ENCODE results near the gene FNDC1. TPM values are rescaled to one million over a fixed set of nuclear protein-coding genes. Genes with fewer than 3 reads are reported as not detected.

Gene FNDC1
- total and polyA plus RNA-seq, 10 of the 15 experiments (the other 5 are each of a cell fraction or from before 2014, with no cell fraction given): not detected

GRCh38 chr6:159307246-159307790 is 138.1 kb downstream of the FNDC1 start:
- ChIA-PET CTCF (interaction anchor here (0.8 kb wide), 1 partner anchor 55 kb away, joined by 4 read pairs; no protein-coding TSS in a partner anchor), SMC1A (ENCODE audit: uncharacterized antibody, unreplicated experiment) (interaction anchor here (1.7 kb wide), 1 partner anchor 14 kb away, joined by 3 read pairs; no protein-coding TSS in a partner anchor), POLR2A (no interaction called here), RAD21 (ENCODE audit: unreplicated experiment) (no interaction called here)
- intact Hi-C loops (cut with micrococcal nuclease; ENCODE audit: unreplicated experiment) (no loop called here), in situ Hi-C loops (cut with MboI) (no loop called here)
- Histone ChIP-seq H3K9me3 (replicated peaks; ENCODE audit: control insufficient read depth, insufficient read depth, low read length) (no peaks in the 10 kb centered on the region), H3K27me3 (replicated peaks in 1 of 2; ENCODE audit: control insufficient read depth in 2 of 2, insufficient read depth in 2 of 2, low read length in 1 of 2) (no peaks in the 10 kb centered on the region; a peak in 2 of 4 replicates), H2AFZ (ENCODE audit: control insufficient read depth, low read depth, low read length) (no peak overlapping the region), H4K20me1 (ENCODE audit: control insufficient read depth, insufficient read depth) (no peaks in the 10 kb centered on the region), H3K36me3 (ENCODE audit: control insufficient read depth in 2 of 2, insufficient read depth in 2 of 2, low read length in 1 of 2) (no peaks in the 10 kb centered on the region), H3K4me1 (ENCODE audit: control insufficient read depth, insufficient read depth, low read length) (no peaks in the 10 kb centered on the region), H3K79me2 (ENCODE audit: control insufficient read depth, insufficient read depth, low read length) (no peaks in the 10 kb centered on the region), H3K4me3 (no peak overlapping the region), H3K9ac (ENCODE audit: control insufficient read depth, insufficient read depth, low read length) (no peak overlapping the region), H3K27ac (ENCODE audit: control insufficient read depth, insufficient read depth) (no peak overlapping the region), H3K4me2 (ENCODE audit: control insufficient read depth, insufficient read depth) (no peak overlapping the region)
- DNase-seq (ENCODE audit: low read depth, low spot score): no peak
- WGBS (ENCODE audit: insufficient coverage, insufficient replicate concordance, low lambda C conversion rate, missing lambda C conversion rate): 3% methylated on average over 2 of the region's 2 CpGs
- ATAC-seq: no peak
- no TSS peak for BruUV-seq (replicated peaks)
- TF ChIP-seq BCL11A (IDR thresholded peaks at IDR 0.05; ENCODE audit: low read depth, low read length) (no peak), YBX1 (IDR thresholded peaks at IDR 0.05) (no peak), NFYA (IDR thresholded peaks at IDR 0.05; ENCODE audit: borderline replicate concordance, low read depth, low read length) (no peak), NFXL1 (IDR thresholded peaks at IDR 0.05; ENCODE audit: borderline replicate concordance) (no peak), EGR1 (IDR thresholded peaks at IDR 0.05; ENCODE audit: borderline replicate concordance in 1 of 2, low read depth in 2 of 2, low read length in 2 of 2) (no peak), ZBTB4 (CRISPR knock-in tag; IDR thresholded peaks at IDR 0.05) (no peak), LARP7 (IDR thresholded peaks at IDR 0.05) (no peak), BCLAF1 (IDR thresholded peaks at IDR 0.05) (no peak), SMARCA5 (IDR thresholded peaks at IDR 0.05) (no peak), IRF3 (IDR thresholded peaks at IDR 0.05) (no peak)
- no peak for FAIRE-seq
